Activated T-cell treated with anti-CD3 and anti-CD28 coated beads, Interleukin-2, amount 50 U/mL, for 72 hours (primary cell): ENCODE data around the gene FAM219A. TPM values are rescaled to one million over a fixed set of nuclear protein-coding genes. Genes with fewer than 3 reads are reported as not detected.
"Not testable (repeated sequence)": the region's sequence is repeated elsewhere in the genome, so short reads cannot be mapped to it uniquely, and the experiment has no call there.

Source experiments
- ATAC-seq, 2 donors: fragments of 150-1000 bp; cut with Tn5 transposase; replicated peaks in 1 of 2; 2 replicates each; pipeline ENCODE4 v1.10.0; 2021; ENCODE audit warnings: moderate library complexity in 2 of 2, mild to moderate bottlenecking in 1 of 2
- DNase-seq, 2 donors: peaks; one replicate each; pipeline ENCODE4 v3.0.0; 2021 to 2022; ENCODE audit warnings: mixed read lengths in 1 of 2
- H3K27ac Mint-ChIP-seq: one replicate; pipeline ENCODE4 v1.8.0; 2022; ENCODE audit warnings: mild to moderate bottlenecking, moderate library complexity, mixed read lengths
- H3K27me3 Mint-ChIP-seq: one replicate; pipeline ENCODE4 v1.8.0; 2022; ENCODE audit warnings: low read depth, mixed read lengths
- H3K36me3 Mint-ChIP-seq, 2 donors: one replicate each; pipeline ENCODE4 v1.8.0; 2022; ENCODE audit warnings: mixed read lengths in 2 of 2, mild to moderate bottlenecking in 1 of 2; ENCODE audit not compliant: insufficient read depth in 2 of 2
- H3K4me1 Mint-ChIP-seq: one replicate; pipeline ENCODE4 v1.8.0; 2022; ENCODE audit warnings: low read depth, mixed read lengths
- H3K4me3 Mint-ChIP-seq, 2 donors: one replicate each; pipeline ENCODE4 v1.8.0; 2022; ENCODE audit warnings: mild to moderate bottlenecking in 2 of 2, mixed read lengths in 2 of 2, moderate library complexity in 2 of 2
- H3K9me3 Mint-ChIP-seq, 2 donors: one replicate each; pipeline ENCODE4 v1.8.0; 2022; ENCODE audit warnings: mixed read lengths in 2 of 2
- total RNA-seq, 2 donors: library from RNA; stranded (reverse); gene quantifications; one replicate each; pipeline ENCODE4 v1.2.3, GENCODE V29; 2022

FAM219A gene
- total RNA-seq, 2 donors from 2014 or later = 15.2 to 18.1 TPM

GRCh38 chr9:34498553-34498952 lies 40.2 kb upstream of the FAM219A start:
- ATAC-seq (no peak), DNase-seq (no peak)
- Mint-ChIP-seq H3K27me3 (peaks cover 9% of the 10 kb centered on the region), H3K4me3 (no peak overlapping the region), H3K9me3 (peaks cover 0 to 2% of the 10 kb centered on the region in 2 donors), H3K36me3 (no peaks in the 10 kb centered on the region), H3K27ac (no peak overlapping the region), H3K4me1 (peaks cover 15% of the 10 kb centered on the region)

- Mint-ChIP-seq H3K4me3 (no peak overlapping the region), H3K9me3 (peaks cover 0 to 2% of the 10 kb centered on the region in 2 donors), H3K27ac (no peak overlapping the region), H3K4me1 (peaks cover 15% of the 10 kb centered on the region), H3K36me3 (no peaks in the 10 kb centered on the region), H3K27me3 (peaks cover 13% of the 10 kb centered on the region)
- DNase-seq (no peak), ATAC-seq (no peak)
Measured at GRCh38 chr9:34496149-34496712, 37.9 kb upstream of the FAM219A start.

- DNase-seq (peak; percentile 32 to 41), ATAC-seq (no peak)
- no peaks in the 10 kb centered on the region for H3K36me3 Mint-ChIP-seq
- peaks cover 7% of the 10 kb centered on the region for H3K4me1 Mint-ChIP-seq
- H3K27ac Mint-ChIP-seq = no peak overlapping the region
- H3K4me3 Mint-ChIP-seq = no peak overlapping the region
- H3K27me3 Mint-ChIP-seq = peaks cover 23% of the 10 kb centered on the region
- H3K9me3 Mint-ChIP-seq = peaks cover 0 to 2% of the 10 kb centered on the region in 2 donors
Measured at GRCh38 chr9:34493972-34494535, 35.7 kb upstream of the FAM219A start.

- Mint-ChIP-seq H3K36me3 (no peaks in the 10 kb centered on the region), H3K4me1 (peaks cover 7% of the 10 kb centered on the region), H3K27ac (no peak overlapping the region), H3K4me3 (no peak overlapping the region), H3K9me3 (peaks cover 0 to 2% of the 10 kb centered on the region in 2 donors), H3K27me3 (peaks cover 26% of the 10 kb centered on the region)
- ATAC-seq (no peak), DNase-seq (no peak)
Measured at GRCh38 chr9:34492051-34492450, 33.7 kb upstream of the FAM219A start.

- Mint-ChIP-seq H3K27me3 (peaks cover 29% of the 10 kb centered on the region), H3K9me3 (peaks cover 0 to 2% of the 10 kb centered on the region in 2 donors), H3K4me1 (peaks cover 7% of the 10 kb centered on the region), H3K27ac (no peak overlapping the region), H3K36me3 (no peaks in the 10 kb centered on the region), H3K4me3 (no peak overlapping the region)
- no peak for ATAC-seq
- DNase-seq = no peak
Measured at GRCh38 chr9:34491596-34491995, 33.2 kb upstream of the FAM219A start.

GRCh38 chr9:34490760-34491159 lies 32.4 kb upstream of the FAM219A start:
- Mint-ChIP-seq H3K27me3 (peaks cover 31% of the 10 kb centered on the region), H3K36me3 (no peaks in the 10 kb centered on the region), H3K27ac (no peak overlapping the region), H3K4me1 (peaks cover 7% of the 10 kb centered on the region), H3K4me3 (no peak overlapping the region), H3K9me3 (peaks cover 0 to 2% of the 10 kb centered on the region in 2 donors)
- DNase-seq (peak in 1 of 2 donors; percentile 16), ATAC-seq (peak; percentile 86 to 89)

GRCh38 chr9:34490360-34490759 lies 32.0 kb upstream of the FAM219A start:
- H3K27ac Mint-ChIP-seq = no peak overlapping the region

GRCh38 chr9:34486572-34486971 lies 28.2 kb upstream of the FAM219A start:
- Mint-ChIP-seq H3K4me3 (no peak overlapping the region), H3K27ac (no peak overlapping the region), H3K4me1 (peaks cover 7% of the 10 kb centered on the region), H3K27me3 (peaks cover 33% of the 10 kb centered on the region), H3K9me3 (no peaks in the 10 kb centered on the region), H3K36me3 (no peaks in the 10 kb centered on the region)
- DNase-seq (no peak), ATAC-seq (no peak)

More at GRCh38 chr9:34490360-34490759, 32.0 kb upstream of the FAM219A start:
- no peaks in the 10 kb centered on the region for H3K36me3 Mint-ChIP-seq
- ATAC-seq (peak; percentile 17 to 33), DNase-seq (no peak)
- H3K9me3 Mint-ChIP-seq = peaks cover 0 to 2% of the 10 kb centered on the region in 2 donors
- no peak overlapping the region for H3K4me3 Mint-ChIP-seq
- peaks cover 31% of the 10 kb centered on the region for H3K27me3 Mint-ChIP-seq
- H3K4me1 Mint-ChIP-seq = peaks cover 7% of the 10 kb centered on the region

- Mint-ChIP-seq H3K27ac (no peak overlapping the region), H3K4me3 (no peak overlapping the region), H3K9me3 (no peaks in the 10 kb centered on the region), H3K4me1 (peaks cover 6% of the 10 kb centered on the region), H3K27me3 (peaks cover 31% of the 10 kb centered on the region), H3K36me3 (no peaks in the 10 kb centered on the region)
- DNase-seq = no peak
- peak in 1 of 2 donors; percentile 46 for ATAC-seq
Measured at GRCh38 chr9:34485822-34486221, 27.5 kb upstream of the FAM219A start.

GRCh38 chr9:34484678-34485077 lies 26.3 kb upstream of the FAM219A start:
- no peaks in the 10 kb centered on the region for H3K4me1 Mint-ChIP-seq
- no peak for DNase-seq
- no peak overlapping the region for H3K4me3 Mint-ChIP-seq
- H3K27me3 Mint-ChIP-seq = peaks cover 26% of the 10 kb centered on the region
- ATAC-seq = no peak
- no peaks in the 10 kb centered on the region for H3K36me3 Mint-ChIP-seq
- no peaks in the 10 kb centered on the region for H3K9me3 Mint-ChIP-seq
- no peak overlapping the region for H3K27ac Mint-ChIP-seq

- H3K27me3 Mint-ChIP-seq = peaks cover 24% of the 10 kb centered on the region
- not testable (repeated sequence) for DNase-seq, ATAC-seq, H3K4me1 Mint-ChIP-seq, H3K27ac Mint-ChIP-seq, H3K36me3 Mint-ChIP-seq, H3K4me3 Mint-ChIP-seq, H3K9me3 Mint-ChIP-seq
Measured at GRCh38 chr9:34482746-34483145, 24.4 kb upstream of the FAM219A start.

GRCh38 chr9:34481620-34482019 lies 23.2 kb upstream of the FAM219A start:
- H3K27ac Mint-ChIP-seq, DNase-seq, H3K36me3 Mint-ChIP-seq, H3K4me3 Mint-ChIP-seq, H3K4me1 Mint-ChIP-seq, ATAC-seq, H3K9me3 Mint-ChIP-seq: not testable (repeated sequence)
- peaks cover 21% of the 10 kb centered on the region for H3K27me3 Mint-ChIP-seq

- H3K27ac Mint-ChIP-seq = no peak overlapping the region
- DNase-seq = no peak
- no peaks in the 10 kb centered on the region for H3K9me3 Mint-ChIP-seq
- H3K27me3 Mint-ChIP-seq = peaks cover 19% of the 10 kb centered on the region
- ATAC-seq = no peak
- H3K4me1 Mint-ChIP-seq = no peaks in the 10 kb centered on the region
- H3K36me3 Mint-ChIP-seq = no peaks in the 10 kb centered on the region
- H3K4me3 Mint-ChIP-seq = no peak overlapping the region
Measured at GRCh38 chr9:34479431-34479866, 21.1 kb upstream of the FAM219A start.

GRCh38 chr9:34477541-34477940 lies 19.2 kb upstream of the FAM219A start:
- Mint-ChIP-seq H3K4me1 (no peaks in the 10 kb centered on the region), H3K36me3 (no peaks in the 10 kb centered on the region), H3K27ac (no peak overlapping the region), H3K4me3 (no peak overlapping the region), H3K9me3 (no peaks in the 10 kb centered on the region), H3K27me3 (peaks cover 19% of the 10 kb centered on the region)
- DNase-seq (no peak), ATAC-seq (no peak)
